Uterus (tissue), 2 donors: Measurements from ENCODE around the gene TAPBPL.

ENCODE experiments used
- POLR2A ChIP-seq, 2 donors: fragments of 450-650 bp; IDR thresholded peaks; one replicate each; pipeline ENCODE4 v1.6.1; 2016; ENCODE audit warnings: antibody characterized with exemption in 2 of 2, mild to moderate bottlenecking in 1 of 2, moderate library complexity in 1 of 2
- TF ChIP-seq, protein P1 (sequence below), 4 experiments: fragments of 200-600 bp in 2 of 4; fragments of 450-650 bp in 2 of 4; sonication (generic) in 2 of 4; IDR thresholded peaks; one replicate each; pipeline ENCODE4 v1.5.1; 2016 to 2019; ENCODE audit warnings: antibody characterized with exemption in 4 of 4, mild to moderate bottlenecking in 2 of 4, moderate library complexity in 1 of 4

DNA sequence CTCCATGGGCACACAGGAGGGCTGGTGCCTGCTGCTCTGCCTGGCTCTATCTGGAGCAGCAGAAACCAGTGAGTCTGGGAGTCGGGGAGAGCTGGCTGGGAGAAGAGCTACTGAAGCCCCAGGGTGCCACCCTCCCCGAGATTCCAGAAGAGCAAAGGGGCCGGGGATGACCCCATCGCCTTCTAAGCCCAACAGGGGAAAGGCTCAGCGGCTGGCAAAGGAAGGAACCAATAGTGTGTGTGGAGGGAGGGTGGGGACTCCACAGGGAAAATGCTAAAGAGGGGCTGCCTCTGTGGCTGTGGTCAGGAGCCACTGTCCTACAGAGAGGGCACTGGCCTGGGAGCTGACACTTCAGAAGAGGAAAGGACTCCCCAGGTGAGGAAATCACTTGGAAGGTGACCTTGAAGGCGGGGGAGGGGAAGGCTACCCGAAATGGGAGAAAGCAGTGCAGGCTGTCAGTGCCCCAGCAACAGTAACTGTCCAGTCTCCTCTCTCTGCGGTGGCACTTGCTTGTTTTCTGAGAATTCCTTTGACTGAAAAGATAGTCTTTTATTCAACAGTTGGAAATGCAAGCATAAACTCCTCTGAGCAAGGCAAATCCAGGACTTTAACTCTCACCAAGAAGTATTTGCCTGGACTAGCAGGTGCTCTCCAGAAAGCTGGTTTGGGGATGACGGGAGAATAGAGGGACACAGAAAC is 552 bp downstream of the TAPBPL start:
- TF ChIP-seq, protein P1, sequence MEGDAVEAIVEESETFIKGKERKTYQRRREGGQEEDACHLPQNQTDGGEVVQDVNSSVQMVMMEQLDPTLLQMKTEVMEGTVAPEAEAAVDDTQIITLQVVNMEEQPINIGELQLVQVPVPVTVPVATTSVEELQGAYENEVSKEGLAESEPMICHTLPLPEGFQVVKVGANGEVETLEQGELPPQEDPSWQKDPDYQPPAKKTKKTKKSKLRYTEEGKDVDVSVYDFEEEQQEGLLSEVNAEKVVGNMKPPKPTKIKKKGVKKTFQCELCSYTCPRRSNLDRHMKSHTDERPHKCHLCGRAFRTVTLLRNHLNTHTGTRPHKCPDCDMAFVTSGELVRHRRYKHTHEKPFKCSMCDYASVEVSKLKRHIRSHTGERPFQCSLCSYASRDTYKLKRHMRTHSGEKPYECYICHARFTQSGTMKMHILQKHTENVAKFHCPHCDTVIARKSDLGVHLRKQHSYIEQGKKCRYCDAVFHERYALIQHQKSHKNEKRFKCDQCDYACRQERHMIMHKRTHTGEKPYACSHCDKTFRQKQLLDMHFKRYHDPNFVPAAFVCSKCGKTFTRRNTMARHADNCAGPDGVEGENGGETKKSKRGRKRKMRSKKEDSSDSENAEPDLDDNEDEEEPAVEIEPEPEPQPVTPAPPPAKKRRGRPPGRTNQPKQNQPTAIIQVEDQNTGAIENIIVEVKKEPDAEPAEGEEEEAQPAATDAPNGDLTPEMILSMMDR (IDR thresholded peaks at IDR 0.05), result no peak
- TF ChIP-seq POLR2A (IDR thresholded peaks at IDR 0.05), result no peak
